GM12872 (cell line): ENCODE data around the gene FBXL19.
A peak's percentile ranks its signal among the peaks of the same experiment; 100 is the strongest.

Source experiments
- CTCF ChIP-seq: IDR thresholded peaks from 3 replicates; pipeline ENCODE4 v1.5.1; 2011; ENCODE audit warnings: low read depth, mild to moderate bottlenecking, low read length, moderate library complexity; ENCODE audit not compliant: insufficient read depth

The FBXL19 gene

DNA sequence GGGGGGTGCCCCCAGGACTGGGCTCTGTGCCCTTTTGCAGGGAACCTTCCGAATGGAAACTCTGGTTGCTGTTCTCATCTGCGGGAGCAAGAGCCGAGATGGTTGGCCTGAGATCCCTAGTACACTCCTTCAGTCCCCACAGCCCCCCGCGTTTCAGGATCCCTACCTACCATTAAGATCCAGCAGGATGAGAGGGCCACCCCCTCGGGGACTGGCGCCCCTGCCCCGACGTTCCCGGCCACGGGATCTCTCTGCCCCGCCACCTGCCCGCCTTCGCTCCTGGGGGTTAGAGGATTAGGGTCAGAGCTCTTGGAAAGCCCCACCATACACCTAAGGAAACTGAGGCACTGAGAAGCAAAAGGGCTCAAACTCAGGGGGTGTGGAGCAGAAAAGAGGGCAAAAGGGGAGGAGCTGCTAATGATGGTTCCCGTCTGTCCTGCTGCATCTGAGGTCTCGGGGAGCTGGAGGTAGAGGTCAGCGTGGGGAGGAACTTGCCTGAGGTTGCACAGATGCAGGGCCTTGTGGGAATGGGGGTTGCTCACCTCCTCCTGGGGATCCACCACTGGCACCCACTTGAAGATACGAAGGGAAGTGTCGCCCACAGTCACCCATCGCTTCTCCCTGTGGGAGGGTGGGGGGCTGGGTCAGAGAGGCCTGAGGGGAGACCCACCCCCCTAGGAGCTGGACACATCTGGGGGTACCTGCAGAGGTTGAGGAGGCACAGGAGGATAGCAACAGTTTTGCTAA, 30.5 kb upstream of the FBXL19 start:
- TF ChIP-seq CTCF, result no peak

GRCh38 chr16:30893417-30893743, 30.0 kb upstream of the FBXL19 start:
- no peak for TF ChIP-seq CTCF

DNA sequence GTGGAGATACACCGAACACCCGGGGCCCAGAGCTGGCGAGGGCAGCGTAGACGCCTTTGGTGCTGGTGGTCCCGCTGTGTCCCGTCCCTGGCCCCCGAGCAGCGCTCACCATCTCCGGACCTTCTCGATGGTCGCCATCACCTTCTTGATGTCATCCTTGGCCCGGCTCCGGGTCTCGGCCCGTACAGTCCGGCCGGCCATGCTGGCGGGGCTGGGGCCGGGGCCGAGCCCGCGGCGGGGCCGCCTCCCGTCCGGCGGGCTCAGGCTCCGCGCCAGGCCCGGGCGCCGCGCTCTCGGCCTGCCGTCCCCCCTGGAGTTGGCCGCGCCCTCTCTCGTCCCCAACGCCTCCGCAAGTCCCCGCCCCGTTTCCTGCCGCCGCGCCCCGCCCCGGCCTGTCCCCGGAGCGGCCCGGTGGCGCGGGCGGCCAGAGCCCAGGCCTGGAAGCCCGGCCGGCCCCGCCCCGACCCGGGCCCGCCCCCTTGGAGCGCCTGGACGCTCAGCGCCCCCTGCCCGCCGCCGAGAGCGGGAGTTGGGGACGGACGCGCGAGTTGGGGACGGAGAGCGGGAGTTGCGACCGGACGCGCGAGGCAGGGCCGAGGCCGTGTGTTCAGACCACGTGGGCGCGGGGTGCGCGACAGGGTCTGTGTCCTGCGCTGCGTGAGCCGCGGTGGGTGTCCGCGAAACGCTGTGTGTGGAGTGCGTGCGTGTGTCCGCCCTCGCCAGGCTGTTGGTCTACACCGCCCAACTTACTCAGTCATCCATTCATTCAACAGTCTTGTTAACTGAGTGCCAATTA, 29.4 kb upstream of the FBXL19 start, which contains the start of gene BCL7C:
BCL7C (minus strand) TSS at position 334 of the 796 bp plus-strand sequence; CDS start at position 201, 133 bp downstream.
- peak; percentile 36; the same call in 1 of the 3 replicates for TF ChIP-seq CTCF

- TF ChIP-seq CTCF, result no peak
These were observed 28.6 kb upstream of the FBXL19 start for GRCh38 chr16:30894540-30895368.

DNA sequence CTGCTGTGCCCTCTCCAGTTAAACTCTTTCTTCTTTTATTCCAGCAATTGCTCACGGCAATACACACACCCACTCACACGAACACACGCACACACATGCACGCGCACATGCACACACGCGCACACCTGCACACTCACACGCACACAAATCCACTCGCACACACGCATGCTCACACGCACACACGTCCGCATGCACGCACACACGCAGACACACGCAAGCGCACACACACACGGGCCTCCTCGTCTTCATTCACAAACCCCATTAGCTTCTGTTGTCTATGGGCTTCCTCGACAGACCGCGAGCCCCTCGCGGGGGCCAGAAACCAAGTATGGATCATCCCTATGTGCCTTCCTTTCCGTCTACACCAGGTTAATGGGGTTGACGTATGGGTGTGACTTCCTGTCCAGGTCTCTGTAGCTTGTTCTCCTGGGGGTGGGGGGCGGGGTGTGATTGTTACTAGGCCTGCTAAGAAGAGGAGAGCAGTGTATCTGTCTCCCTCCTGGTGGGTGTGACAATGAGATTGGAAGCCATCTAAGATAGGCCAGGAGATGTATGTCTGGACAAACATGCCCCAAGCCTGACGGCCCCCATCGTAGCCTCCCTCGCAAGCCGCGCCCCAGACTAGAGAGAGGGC, 27.6 kb upstream of the FBXL19 start:
- TF ChIP-seq CTCF, result no peak

DNA sequence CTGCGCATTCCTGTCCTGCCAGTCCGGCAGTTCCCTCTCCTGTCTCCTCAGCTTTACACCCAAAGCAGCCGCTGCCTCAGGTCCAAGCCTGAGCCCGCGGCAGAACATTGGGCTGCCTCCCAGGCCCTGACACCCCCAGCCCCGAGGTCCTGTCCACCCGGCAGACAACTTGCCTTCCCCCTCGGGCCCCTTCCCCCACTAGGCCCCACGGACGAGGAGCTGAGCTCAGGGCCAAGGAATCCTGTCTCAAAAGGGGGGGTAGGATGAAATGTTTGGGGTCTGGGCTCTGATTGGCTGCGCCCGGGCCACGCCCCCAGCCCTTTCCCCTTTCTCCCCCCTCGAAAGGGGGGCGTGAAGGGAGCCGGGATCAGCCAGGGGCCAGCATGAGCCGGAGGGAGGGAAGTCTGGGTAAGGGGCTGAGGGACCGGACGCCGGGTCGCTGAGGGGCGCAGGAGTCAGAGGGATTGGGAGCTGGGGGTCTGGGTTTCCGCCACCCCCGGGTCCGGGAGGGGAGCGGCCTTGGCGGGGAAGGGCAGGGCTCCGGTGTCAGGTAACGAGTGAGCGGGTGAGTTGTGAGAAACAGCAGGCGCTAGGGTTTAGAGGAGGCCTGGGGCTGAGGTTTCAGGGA, 27.0 kb upstream of the FBXL19 start, which contains the start of gene CTF1:
CTF1 (plus strand) TSS at position 354 of the 628 bp plus-strand sequence; CDS start at position 384, 30 bp downstream.
- TF ChIP-seq CTCF, result no peak
